Naive thymus-derived CD4-positive, alpha-beta T cell (primary cell): Measurements from ENCODE around the gene LHFPL5. TPM values are rescaled to one million over a fixed set of nuclear protein-coding genes. Genes with fewer than 3 reads are reported as not detected.

Experiments used
- ATAC-seq: fragments of 150-1000 bp; cut with Tn5 transposase; 2 replicates; pipeline ENCODE4 v1.10.0; 2021; ENCODE audit warnings: mild to moderate bottlenecking, moderate library complexity
- CTCF ChIA-PET: fragments of 350-600 bp; sonication (Branson Sonifier 250); formaldehyde crosslinking; loops from one replicate; lab custom pipeline; 2021; ENCODE audit warnings: antibody characterized with exemption; lab: Charles Lee
- POLR2A ChIA-PET: fragments of 350-600 bp; sonication (Branson Sonifier 250); formaldehyde crosslinking; loops from one replicate; lab custom pipeline; 2021; ENCODE audit warnings: antibody characterized with exemption, inconsistent platforms; lab: Charles Lee
- DNase-seq, 9 donors: peaks; one replicate each; pipeline versions ENCODE4 v3.0.0 to v3.0.0-alpha.2; 2020 to 2022; ENCODE audit warnings: mixed read lengths in 1 of 9
- H3K27ac ChIP-seq: one replicate; pipeline ENCODE4 v1.7.0; 2013; ENCODE audit warnings: mild to moderate bottlenecking, low read depth, low read length, moderate library complexity
- H3K27me3 ChIP-seq, 2 donors: one replicate each; pipeline ENCODE4 v1.7.0; 2013; ENCODE audit warnings: low read length in 2 of 2, mild to moderate bottlenecking in 2 of 2, moderate library complexity in 2 of 2; ENCODE audit not compliant: control insufficient read depth in 2 of 2, insufficient read depth in 2 of 2
- H3K36me3 ChIP-seq, 3 experiments: 1 replicate in 2 of 3; 2 replicates in 1 of 3; pipeline ENCODE4 v1.7.0; 2013; ENCODE audit warnings: low read length in 3 of 3, mild to moderate bottlenecking in 3 of 3, moderate library complexity in 1 of 3; ENCODE audit not compliant: insufficient read depth in 3 of 3, control insufficient read depth in 2 of 3
- H3K4me1 ChIP-seq, 2 donors: one replicate each; pipeline ENCODE4 v1.7.0; 2013; ENCODE audit warnings: low read length in 2 of 2, mild to moderate bottlenecking in 2 of 2, moderate library complexity in 1 of 2; ENCODE audit not compliant: control insufficient read depth in 2 of 2, insufficient read depth in 2 of 2
- H3K4me3 ChIP-seq: 2 replicates; pipeline ENCODE4 v1.7.0; 2013; ENCODE audit warnings: mild to moderate bottlenecking, low read length
- H3K9me3 ChIP-seq, 3 experiments: 1 replicate in 2 of 3; 2 replicates in 1 of 3; pipeline ENCODE4 v1.7.0; 2013; ENCODE audit warnings: low read length in 3 of 3; ENCODE audit not compliant: control insufficient read depth in 2 of 3
- H3K27ac Mint-ChIP-seq, 9 donors: one replicate each; pipeline ENCODE4 v1.8.0; 2020 to 2022; ENCODE audit warnings: mixed read lengths in 9 of 9, mild to moderate bottlenecking in 8 of 9, moderate library complexity in 5 of 9, inconsistent platforms in 2 of 9
- H3K27me3 Mint-ChIP-seq, 5 donors: one replicate each; pipeline ENCODE4 v1.8.0; 2021 to 2022; ENCODE audit warnings: mixed read lengths in 5 of 5, mild to moderate bottlenecking in 1 of 5
- H3K36me3 Mint-ChIP-seq, 5 donors: one replicate each; pipeline ENCODE4 v1.8.0; 2020 to 2022; ENCODE audit warnings: mixed read lengths in 5 of 5, mild to moderate bottlenecking in 3 of 5, inconsistent platforms in 1 of 5
- H3K4me1 Mint-ChIP-seq, 7 donors: one replicate each; pipeline ENCODE4 v1.8.0; 2020 to 2022; ENCODE audit warnings: mixed read lengths in 7 of 7, mild to moderate bottlenecking in 3 of 7, inconsistent platforms in 1 of 7
- H3K4me3 Mint-ChIP-seq, 10 donors: one replicate each; pipeline ENCODE4 v1.8.0; 2020 to 2022; ENCODE audit warnings: mild to moderate bottlenecking in 10 of 10, mixed read lengths in 10 of 10, moderate library complexity in 6 of 10, inconsistent platforms in 2 of 10
- H3K9me3 Mint-ChIP-seq, 11 donors: one replicate each; pipeline ENCODE4 v1.8.0; 2020 to 2022; ENCODE audit warnings: mixed read lengths in 11 of 11, mild to moderate bottlenecking in 4 of 11, inconsistent platforms in 1 of 11, moderate library complexity in 1 of 11
- intact Hi-C, 2 donors: fragments of 100-400 bp; cut with micrococcal nuclease; formaldehyde crosslinking; loops; one replicate each; pipeline ENCODE4 v1.15.1; 2023
- polyA plus RNA-seq, 2 donors: library from polyadenylated mRNA; unstranded; fragments of 300-500 nt; fragmentation: Illumina TruSeq; gene quantifications; one replicate each; pipeline ENCODE4 v1.2.3, GENCODE V29; 2021
- total RNA-seq, 6 experiments: library from RNA in 5 of 6; stranded (reverse) in 5 of 6; gene quantifications; 1 replicate in 5 of 6; 2 replicates in 1 of 6; pipeline ENCODE4 v1.2.3 and lab custom pipeline; 2021 to 2026

Gene LHFPL5
- total and polyA plus RNA-seq, 7 experiments from 2014 or later = not detected

DNA sequence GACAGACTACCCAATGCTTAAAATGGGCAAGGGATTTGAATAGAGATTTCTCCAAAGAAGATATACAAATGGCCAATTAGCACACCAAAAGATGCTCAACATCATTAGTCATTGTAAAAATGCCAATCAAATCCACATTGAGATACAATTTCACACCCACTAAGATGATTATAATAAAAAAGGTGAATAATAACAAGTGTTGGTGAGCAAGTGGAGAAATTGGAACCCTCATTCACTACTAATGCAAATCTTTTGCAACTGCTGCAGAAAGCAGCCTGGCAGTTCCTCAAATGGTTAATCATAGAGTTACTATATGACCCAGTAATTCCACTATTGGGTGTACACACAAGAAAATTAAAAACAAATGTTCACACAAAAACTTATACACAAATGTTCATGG lies 12.4 kb downstream of the LHFPL5 start:
- H3K9me3 Mint-ChIP-seq = peaks cover 0 to 18% (median 2%) of the 10 kb centered on the region in 11 donors
- Histone ChIP-seq H3K36me3 (no peaks in the 10 kb centered on the region), H3K27me3 (no peaks in the 10 kb centered on the region), H3K4me3 (no peak overlapping the region), H3K9me3 (peaks cover 0 to 5% (median 0%) of the 10 kb centered on the region in 3 experiments), H3K27ac (no peak overlapping the region), H3K4me1 (no peaks in the 10 kb centered on the region)
- H3K27ac Mint-ChIP-seq = no peak overlapping the region
- peaks cover 0 to 8% (median 0%) of the 10 kb centered on the region in 5 donors for H3K27me3 Mint-ChIP-seq
- ATAC-seq (no peak), DNase-seq (no peak)
- no peaks in the 10 kb centered on the region for H3K4me1 Mint-ChIP-seq
- H3K4me3 Mint-ChIP-seq = no peak overlapping the region
- H3K36me3 Mint-ChIP-seq = peaks cover 0 to 3% (median 0%) of the 10 kb centered on the region in 5 donors
- intact Hi-C loops = no loop called here
- CTCF ChIA-PET = no interaction called here
- POLR2A ChIA-PET = no interaction called here

- Histone ChIP-seq H3K4me3 (no peak overlapping the region), H3K9me3 (no peaks in the 10 kb centered on the region), H3K4me1 (no peaks in the 10 kb centered on the region), H3K27me3 (no peaks in the 10 kb centered on the region), H3K27ac (no peak overlapping the region), H3K36me3 (no peaks in the 10 kb centered on the region)
- Mint-ChIP-seq H3K4me3 (no peak overlapping the region), H3K36me3 (no peaks in the 10 kb centered on the region), H3K27me3 (peaks cover 0 to 8% (median 0%) of the 10 kb centered on the region in 5 donors), H3K4me1 (no peaks in the 10 kb centered on the region), H3K9me3 (no peaks in the 10 kb centered on the region), H3K27ac (no peak overlapping the region)
- intact Hi-C loops = no loop called here
- ChIA-PET POLR2A (no interaction called here), CTCF (no interaction called here)
- no peak for DNase-seq
- no peak for ATAC-seq
These were observed 18.4 kb downstream of the LHFPL5 start for GRCh38 chr6:35823601-35824000.

DNA sequence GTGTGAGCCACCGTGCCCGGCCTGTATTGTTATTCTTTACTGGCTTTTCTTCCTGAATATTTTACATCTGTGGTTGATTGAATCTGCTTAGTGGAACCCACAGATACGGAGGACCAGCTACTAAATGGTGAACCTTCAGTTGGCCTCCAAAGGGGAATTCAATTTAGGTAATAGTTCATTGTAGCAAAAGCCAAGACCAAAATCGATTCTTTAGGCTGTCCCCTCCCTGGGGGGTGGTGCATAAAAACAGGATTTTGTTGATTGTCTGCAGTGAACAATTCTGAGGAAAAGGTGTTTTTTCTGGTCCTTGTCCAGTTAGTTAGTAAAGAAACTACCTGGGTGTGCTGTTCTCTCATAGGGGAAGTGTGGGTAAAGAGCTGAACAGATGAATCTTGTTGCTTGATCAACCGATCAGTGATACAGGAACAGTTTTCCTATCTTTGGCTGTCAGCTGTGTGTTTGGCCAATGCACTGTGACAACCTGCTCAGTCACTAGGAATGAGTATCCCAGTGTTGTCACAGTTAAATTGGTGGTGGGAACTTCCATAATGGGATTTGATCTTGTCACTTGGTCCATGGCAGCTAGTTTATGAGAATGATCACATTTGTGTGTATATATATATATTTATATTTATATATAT lies 19.5 kb downstream of the LHFPL5 start:
- H3K27ac Mint-ChIP-seq = no peak overlapping the region
- peaks cover 0 to 4% (median 0%) of the 10 kb centered on the region in 11 donors for H3K9me3 Mint-ChIP-seq
- POLR2A ChIA-PET = no interaction called here
- H3K9me3 ChIP-seq = no peaks in the 10 kb centered on the region
- H3K4me1 Mint-ChIP-seq = no peaks in the 10 kb centered on the region
- H3K4me3 Mint-ChIP-seq = no peak overlapping the region
- peaks cover 0 to 4% (median 0%) of the 10 kb centered on the region in 5 donors for H3K27me3 Mint-ChIP-seq
- ATAC-seq (no peak), DNase-seq (no peak)
- no peak overlapping the region for H3K27ac ChIP-seq
- H3K36me3 Mint-ChIP-seq = no peaks in the 10 kb centered on the region
- H3K27me3 ChIP-seq = no peaks in the 10 kb centered on the region
- H3K4me1 ChIP-seq = no peaks in the 10 kb centered on the region
- intact Hi-C loops = no loop called here
- CTCF ChIA-PET = no interaction called here
- H3K4me3 ChIP-seq = no peak overlapping the region
- no peaks in the 10 kb centered on the region for H3K36me3 ChIP-seq

GRCh38 chr6:35829306-35829705 lies 24.2 kb downstream of the LHFPL5 start:
- Mint-ChIP-seq H3K27ac (no peak overlapping the region), H3K27me3 (no peaks in the 10 kb centered on the region), H3K4me1 (no peaks in the 10 kb centered on the region), H3K9me3 (peaks cover 0 to 6% (median 0%) of the 10 kb centered on the region in 11 donors), H3K36me3 (peaks cover 0 to 11% (median 3%) of the 10 kb centered on the region in 5 donors), H3K4me3 (no peak overlapping the region)
- no peak overlapping the region for H3K4me3 ChIP-seq
- no peaks in the 10 kb centered on the region for H3K27me3 ChIP-seq
- DNase-seq (no peak), ATAC-seq (no peak)
- no peaks in the 10 kb centered on the region for H3K9me3 ChIP-seq
- ChIA-PET POLR2A (no interaction called here), CTCF (no interaction called here)
- no peaks in the 10 kb centered on the region for H3K4me1 ChIP-seq
- H3K27ac ChIP-seq = no peak overlapping the region
- intact Hi-C loops = no loop called here
- H3K36me3 ChIP-seq = peaks cover 0 to 11% (median 0%) of the 10 kb centered on the region in 3 experiments

- ATAC-seq = no peak
- peaks cover 0 to 5% (median 0%) of the 10 kb centered on the region in 7 donors for H3K4me1 Mint-ChIP-seq
- ChIA-PET POLR2A (no interaction called here), CTCF (no interaction called here)
- no peak overlapping the region for H3K4me3 Mint-ChIP-seq
- H3K36me3 Mint-ChIP-seq = peaks cover 0 to 26% (median 8%) of the 10 kb centered on the region in 5 donors
- no peak overlapping the region for H3K27ac Mint-ChIP-seq
- intact Hi-C loops = no loop called here
- peaks cover 0 to 6% (median 0%) of the 10 kb centered on the region in 11 donors for H3K9me3 Mint-ChIP-seq
- Histone ChIP-seq H3K27ac (no peak overlapping the region), H3K4me1 (no peaks in the 10 kb centered on the region), H3K27me3 (no peaks in the 10 kb centered on the region), H3K4me3 (no peak overlapping the region), H3K36me3 (peaks cover 0 to 22% (median 0%) of the 10 kb centered on the region in 3 experiments), H3K9me3 (no peaks in the 10 kb centered on the region)
- no peak for DNase-seq
- no peaks in the 10 kb centered on the region for H3K27me3 Mint-ChIP-seq
These were observed 26.3 kb downstream of the LHFPL5 start for GRCh38 chr6:35831257-35832007.

- no peak overlapping the region for H3K27ac ChIP-seq
- peaks cover 0 to 34% (median 0%) of the 10 kb centered on the region in 3 experiments for H3K36me3 ChIP-seq
- Mint-ChIP-seq H3K27me3 (no peaks in the 10 kb centered on the region), H3K4me3 (no peak overlapping the region), H3K27ac (no peak overlapping the region), H3K4me1 (peaks cover 0 to 5% (median 0%) of the 10 kb centered on the region in 7 donors), H3K36me3 (peaks cover 4 to 38% (median 13%) of the 10 kb centered on the region in 5 donors), H3K9me3 (peaks cover 0 to 6% (median 0%) of the 10 kb centered on the region in 11 donors)
- POLR2A ChIA-PET = no interaction called here
- no peak overlapping the region for H3K4me3 ChIP-seq
- no peaks in the 10 kb centered on the region for H3K27me3 ChIP-seq
- no peak for DNase-seq
- CTCF ChIA-PET = no interaction called here
- intact Hi-C loops = no loop called here
- ATAC-seq = peak; percentile 65
- H3K4me1 ChIP-seq = no peaks in the 10 kb centered on the region
- no peaks in the 10 kb centered on the region for H3K9me3 ChIP-seq
These were observed 28.4 kb downstream of the LHFPL5 start for GRCh38 chr6:35833536-35833935.
